Measurements from ENCODE around the gene PRKAG2. TPM values are rescaled to one million over a fixed set of nuclear protein-coding genes. Genes with fewer than 3 reads are reported as not detected.
"Not testable (repeated sequence)": the region's sequence is repeated elsewhere in the genome, so short reads cannot be mapped to it uniquely, and the experiment has no call there.

The PRKAG2 gene
- total RNA-seq, 2 donors from 2014 or later = 19.9 to 22.6 TPM

GRCh38 chr7:151591866-151592265 is 285.0 kb downstream of the PRKAG2 start:
- Mint-ChIP-seq H3K4me3 (no peak overlapping the region), H3K27ac (no peak overlapping the region), H3K4me1 (ENCODE audit: low read depth in 2 of 2) (peaks cover 5 to 12% of the 10 kb centered on the region in 2 donors), H3K36me3 (peaks cover 4% of the 10 kb centered on the region), H3K9me3 (no peaks in the 10 kb centered on the region), H3K27me3 (no peaks in the 10 kb centered on the region)
- ATAC-seq (no peak), DNase-seq (ENCODE audit: low spot score) (no peak)

- Mint-ChIP-seq H3K27me3 (no peaks in the 10 kb centered on the region), H3K27ac (peak overlapping the region in 1 of 2 donors; percentile 36), H3K4me1 (ENCODE audit: low read depth in 2 of 2) (peaks cover 8 to 9% of the 10 kb centered on the region in 2 donors), H3K4me3 (no peak overlapping the region), H3K36me3 (peaks cover 4% of the 10 kb centered on the region), H3K9me3 (no peaks in the 10 kb centered on the region)
- ATAC-seq = peak in 1 of 2 donors; percentile 45
- DNase-seq (ENCODE audit: low spot score) = no peak
Observed at GRCh38 chr7:151590850-151591771, 285.8 kb downstream of the PRKAG2 start.

- ATAC-seq = peak in 1 of 2 donors; percentile 22
Observed at GRCh38 chr7:151590071-151590849, 286.7 kb downstream of the PRKAG2 start.

GRCh38 chr7:151588982-151589381 is 287.9 kb downstream of the PRKAG2 start:
- DNase-seq (ENCODE audit: low spot score) (no peak), ATAC-seq (no peak)
- Mint-ChIP-seq H3K27ac (no peak overlapping the region), H3K4me3 (no peak overlapping the region), H3K9me3 (no peaks in the 10 kb centered on the region), H3K27me3 (no peaks in the 10 kb centered on the region), H3K4me1 (ENCODE audit: low read depth in 2 of 2) (peaks cover 8 to 9% of the 10 kb centered on the region in 2 donors), H3K36me3 (peaks cover 4% of the 10 kb centered on the region)

More at GRCh38 chr7:151590071-151590849, 286.7 kb downstream of the PRKAG2 start:
- Mint-ChIP-seq H3K27ac (peak overlapping the region in 1 of 2 donors; percentile 36), H3K27me3 (no peaks in the 10 kb centered on the region), H3K36me3 (peaks cover 4% of the 10 kb centered on the region), H3K4me3 (no peak overlapping the region), H3K9me3 (no peaks in the 10 kb centered on the region), H3K4me1 (ENCODE audit: low read depth in 2 of 2) (peaks cover 8 to 9% of the 10 kb centered on the region in 2 donors)
- no peak for DNase-seq (ENCODE audit: low spot score)

GRCh38 chr7:151586531-151587260 is 290.2 kb downstream of the PRKAG2 start:
- Mint-ChIP-seq H3K27ac (peak overlapping the region in 1 of 2 donors; percentile 7), H3K9me3 (no peaks in the 10 kb centered on the region), H3K4me3 (no peak overlapping the region), H3K4me1 (ENCODE audit: low read depth in 2 of 2) (peaks cover 5 to 8% of the 10 kb centered on the region in 2 donors), H3K36me3 (no peaks in the 10 kb centered on the region), H3K27me3 (no peaks in the 10 kb centered on the region)
- ATAC-seq (no peak), DNase-seq (ENCODE audit: low spot score) (no peak)

GRCh38 chr7:151585744-151586393 is 291.0 kb downstream of the PRKAG2 start:
- H3K27me3 Mint-ChIP-seq = no peaks in the 10 kb centered on the region
- no peak for ATAC-seq
- H3K4me3 Mint-ChIP-seq = no peak overlapping the region
- H3K36me3 Mint-ChIP-seq = no peaks in the 10 kb centered on the region
- DNase-seq (ENCODE audit: low spot score) = no peak
- H3K4me1 Mint-ChIP-seq (ENCODE audit: low read depth in 2 of 2) = peaks cover 5 to 8% of the 10 kb centered on the region in 2 donors
- no peaks in the 10 kb centered on the region for H3K9me3 Mint-ChIP-seq
- no peak overlapping the region for H3K27ac Mint-ChIP-seq

GRCh38 chr7:151581741-151582140 is 295.2 kb downstream of the PRKAG2 start:
- peaks cover 5% of the 10 kb centered on the region for H3K9me3 Mint-ChIP-seq
- H3K4me1 Mint-ChIP-seq (ENCODE audit: low read depth in 2 of 2) = peaks cover 0 to 8% of the 10 kb centered on the region in 2 donors
- H3K4me3 Mint-ChIP-seq = no peak overlapping the region
- H3K27ac Mint-ChIP-seq = no peak overlapping the region
- no peak for ATAC-seq
- H3K36me3 Mint-ChIP-seq = peaks cover 7% of the 10 kb centered on the region
- no peaks in the 10 kb centered on the region for H3K27me3 Mint-ChIP-seq
- DNase-seq (ENCODE audit: low spot score) = no peak

GRCh38 chr7:151579644-151580043 is 297.3 kb downstream of the PRKAG2 start:
- Mint-ChIP-seq H3K9me3 (peaks cover 5% of the 10 kb centered on the region), H3K4me1 (ENCODE audit: low read depth in 2 of 2) (peaks cover 0 to 6% of the 10 kb centered on the region in 2 donors), H3K36me3 (peaks cover 7% of the 10 kb centered on the region), H3K4me3 (no peak overlapping the region), H3K27me3 (no peaks in the 10 kb centered on the region), H3K27ac (no peak overlapping the region)
- no peak for ATAC-seq
- DNase-seq (ENCODE audit: low spot score) = no peak

GRCh38 chr7:151575410-151575809 is 301.5 kb downstream of the PRKAG2 start:
- no peak for DNase-seq (ENCODE audit: low spot score)
- Mint-ChIP-seq H3K4me1 (ENCODE audit: low read depth in 2 of 2) (peaks cover 0 to 3% of the 10 kb centered on the region in 2 donors), H3K27me3 (no peaks in the 10 kb centered on the region), H3K36me3 (peaks cover 7% of the 10 kb centered on the region), H3K4me3 (no peak overlapping the region), H3K9me3 (peaks cover 5% of the 10 kb centered on the region), H3K27ac (no peak overlapping the region)
- ATAC-seq = no peak

- ATAC-seq = peak; percentile 86
- H3K9me3 Mint-ChIP-seq; H3K36me3 Mint-ChIP-seq; H3K27ac Mint-ChIP-seq; H3K4me1 Mint-ChIP-seq (ENCODE audit: low read depth in 2 of 2); H3K4me3 Mint-ChIP-seq; DNase-seq (ENCODE audit: low spot score); H3K27me3 Mint-ChIP-seq: not testable (repeated sequence)
Observed at GRCh38 chr7:151573046-151573445, 303.9 kb downstream of the PRKAG2 start.

- no peak overlapping the region for H3K4me3 Mint-ChIP-seq
- H3K27ac Mint-ChIP-seq = no peak overlapping the region
- no peak for ATAC-seq
- H3K4me1 Mint-ChIP-seq (ENCODE audit: low read depth in 2 of 2) = no peaks in the 10 kb centered on the region
- no peaks in the 10 kb centered on the region for H3K9me3 Mint-ChIP-seq
- no peaks in the 10 kb centered on the region for H3K36me3 Mint-ChIP-seq
- H3K27me3 Mint-ChIP-seq = no peaks in the 10 kb centered on the region
- no peak for DNase-seq (ENCODE audit: low spot score)
Observed at GRCh38 chr7:151572136-151572535, 304.8 kb downstream of the PRKAG2 start.

- no peak overlapping the region for H3K4me3 Mint-ChIP-seq
- DNase-seq (ENCODE audit: low spot score) (no peak), ATAC-seq (no peak)
- H3K27ac Mint-ChIP-seq = no peak overlapping the region
- no peaks in the 10 kb centered on the region for H3K4me1 Mint-ChIP-seq (ENCODE audit: low read depth in 2 of 2)
- no peaks in the 10 kb centered on the region for H3K27me3 Mint-ChIP-seq
- no peaks in the 10 kb centered on the region for H3K9me3 Mint-ChIP-seq
- no peaks in the 10 kb centered on the region for H3K36me3 Mint-ChIP-seq
Observed at GRCh38 chr7:151571471-151571870, 305.4 kb downstream of the PRKAG2 start.

- DNase-seq (ENCODE audit: low spot score) (no peak), ATAC-seq (no peak)
- Mint-ChIP-seq H3K36me3 (no peaks in the 10 kb centered on the region), H3K9me3 (no peaks in the 10 kb centered on the region), H3K27ac (no peak overlapping the region), H3K4me1 (ENCODE audit: low read depth in 2 of 2) (no peaks in the 10 kb centered on the region), H3K27me3 (no peaks in the 10 kb centered on the region), H3K4me3 (no peak overlapping the region)
Observed at GRCh38 chr7:151570366-151570915, 306.5 kb downstream of the PRKAG2 start.

All from natural killer cell treated with Interleukin-12 subunit alpha and Interleukin-12 subunit beta and Interleukin-15 and Interleukin-18, amount 100 ng/mL, for 72 hours (primary cell).